Measurements from ENCODE around the gene BCAN.

BCAN gene

GRCh38 chr1:156644146-156644545 is 2.2 kb downstream of the BCAN start:
- no peak for DNase-seq

- no peak for DNase-seq
Observed at GRCh38 chr1:156644640-156645039, 2.7 kb downstream of the BCAN start.

- DNase-seq = no peak
Observed at GRCh38 chr1:156645056-156645455, 3.1 kb downstream of the BCAN start.

GRCh38 chr1:156645666-156646065 is 3.7 kb downstream of the BCAN start:
- no peak for DNase-seq

- no peak for DNase-seq
Observed at GRCh38 chr1:156646738-156647211, 4.9 kb downstream of the BCAN start.

GRCh38 chr1:156647351-156647750 is 5.4 kb downstream of the BCAN start:
- DNase-seq = no peak

- DNase-seq = no peak
Observed at GRCh38 chr1:156648496-156648895, 6.6 kb downstream of the BCAN start.

- no peak for DNase-seq
Observed at GRCh38 chr1:156648951-156649350, 7.0 kb downstream of the BCAN start.

GRCh38 chr1:156652131-156652991 is 10.4 kb downstream of the BCAN start:
- DNase-seq = no peak

GRCh38 chr1:156652992-156653355 is 11.1 kb downstream of the BCAN start:
- no peak for DNase-seq

GRCh38 chr1:156654700-156655099 is 12.8 kb downstream of the BCAN start:
- no peak for DNase-seq

- DNase-seq = no peak
Observed at GRCh38 chr1:156655151-156655903, 13.4 kb downstream of the BCAN start.

- no peak for DNase-seq
Observed at GRCh38 chr1:156655904-156656516, 14.1 kb downstream of the BCAN start.

- DNase-seq = peak; percentile 60 to 93
Observed at GRCh38 chr1:156656806-156657740, 15.2 kb downstream of the BCAN start.

GRCh38 chr1:156657741-156658319 is 15.9 kb downstream of the BCAN start:
- DNase-seq = no peak

GRCh38 chr1:156658496-156658895 is 16.6 kb downstream of the BCAN start:
- DNase-seq = no peak

GRCh38 chr1:156658945-156659574 is 17.1 kb downstream of the BCAN start:
- no peak for DNase-seq

- DNase-seq = no peak
Observed at GRCh38 chr1:156659661-156659987, 17.7 kb downstream of the BCAN start.

- peak; percentile 78 to 99 for DNase-seq
Observed at GRCh38 chr1:156659988-156660751, 18.3 kb downstream of the BCAN start.

- DNase-seq = no peak
Observed at GRCh38 chr1:156660752-156661112, 18.8 kb downstream of the BCAN start.

All from NCI-H526 (cell line).